ENCODE results near the gene RTN4R.

The RTN4R gene

GRCh38 chr22:20226760-20227350, 41.3 kb downstream of the RTN4R start:
- no peak for DNase-seq

GRCh38 chr22:20226077-20226716, 41.9 kb downstream of the RTN4R start:
- DNase-seq: no peak

GRCh38 chr22:20225693-20225966, 42.5 kb downstream of the RTN4R start:
- no peak for DNase-seq

GRCh38 chr22:20224917-20225692, 43.0 kb downstream of the RTN4R start:
- DNase-seq: no peak

GRCh38 chr22:20224256-20224626, 43.9 kb downstream of the RTN4R start:
- no peak for DNase-seq

- DNase-seq: no peak
Observed at GRCh38 chr22:20223421-20224255, 44.5 kb downstream of the RTN4R start.

GRCh38 chr22:20222764-20223420, 45.2 kb downstream of the RTN4R start:
- DNase-seq: no peak

- DNase-seq: peak; percentile 57
Observed at GRCh38 chr22:20221421-20222340, 46.4 kb downstream of the RTN4R start.

- DNase-seq: no peak
Observed at GRCh38 chr22:20220629-20221026, 47.5 kb downstream of the RTN4R start.

- DNase-seq: no peak
Observed at GRCh38 chr22:20219667-20220628, 48.2 kb downstream of the RTN4R start.

GRCh38 chr22:20218987-20219386, 49.1 kb downstream of the RTN4R start:
- no peak for DNase-seq

GRCh38 chr22:20218326-20218872, 49.7 kb downstream of the RTN4R start:
- no peak for DNase-seq

- DNase-seq: no peak
Observed at GRCh38 chr22:20217563-20217962, 50.6 kb downstream of the RTN4R start.

GRCh38 chr22:20216863-20217499, 51.1 kb downstream of the RTN4R start:
- DNase-seq: no peak

GRCh38 chr22:20215742-20216141, 52.4 kb downstream of the RTN4R start:
- no peak for DNase-seq

- no peak for DNase-seq
Observed at GRCh38 chr22:20214853-20215252, 53.3 kb downstream of the RTN4R start.

GRCh38 chr22:20213833-20214708, 54.0 kb downstream of the RTN4R start:
- no peak for DNase-seq
